Heart left ventricle (tissue), 16 donors: Measurements from ENCODE around the gene MYO19. TPM values are rescaled to one million over a fixed set of nuclear protein-coding genes. Genes with fewer than 3 reads are reported as not detected.

ENCODE experiments used
- ATAC-seq, 4 donors: fragments of 200-7000 bp; cut with Tn5 transposase; one replicate each; pipeline ENCODE4 v1.9.1; 2020 to 2022; ENCODE audit warnings: moderate library complexity in 4 of 4, mild to moderate bottlenecking in 3 of 4, moderate number of reproducible peaks in 1 of 4
- DNase-seq, 5 donors: peaks; one replicate each; pipeline ENCODE4 v3.0.0-alpha.2; 2020
- H3K27ac ChIP-seq, 12 donors: fragments of 200-600 bp; sonication (generic) in 4 of 12; one replicate each; pipeline versions ENCODE4 v1.5.0 to v1.8.0; 2016 to 2022; ENCODE audit warnings: mild to moderate bottlenecking in 2 of 12
- H3K27me3 ChIP-seq, 9 donors: fragments of 200-600 bp; sonication (generic) in 2 of 9; one replicate each; pipeline versions ENCODE4 v1.5.1 to v1.8.0; 2016 to 2022; ENCODE audit warnings: mild to moderate bottlenecking in 3 of 9
- H3K36me3 ChIP-seq, 9 donors: fragments of 200-600 bp; sonication (generic) in 2 of 9; one replicate each; pipeline versions ENCODE4 v1.5.0 to v1.8.0; 2018 to 2022; ENCODE audit warnings: mild to moderate bottlenecking in 2 of 9
- H3K4me1 ChIP-seq, 12 donors: fragments of 200-600 bp; sonication (generic) in 4 of 12; one replicate each; pipeline versions ENCODE4 v1.5.0 to v1.8.0; 2016 to 2022; ENCODE audit warnings: mild to moderate bottlenecking in 3 of 12
- H3K4me3 ChIP-seq, 12 donors: fragments of 200-600 bp; sonication (generic) in 4 of 12; one replicate each; pipeline versions ENCODE4 v1.5.0 to v1.8.0; 2017 to 2022; ENCODE audit warnings: mild to moderate bottlenecking in 9 of 12, moderate library complexity in 4 of 12
- H3K9me3 ChIP-seq, 12 donors: fragments of 200-600 bp; sonication (generic) in 4 of 12; one replicate each; pipeline versions ENCODE4 v1.5.0 to v1.8.0; 2016 to 2022; ENCODE audit warnings: mild to moderate bottlenecking in 1 of 12
- CTCF ChIP-seq, 12 donors: fragments of 200-600 bp; sonication (generic) in 4 of 12; IDR thresholded peaks; one replicate each; pipeline versions ENCODE4 v1.5.0 to v1.8.0; 2018 to 2022; ENCODE audit warnings: antibody characterized with exemption in 12 of 12, mild to moderate bottlenecking in 5 of 12
- POLR2A ChIP-seq, 2 donors: fragments of 450-650 bp; IDR thresholded peaks; one replicate each; pipeline ENCODE4 v1.6.1; 2017; ENCODE audit warnings: antibody characterized with exemption in 2 of 2, mild to moderate bottlenecking in 2 of 2, moderate library complexity in 2 of 2
- WGBS, 4 donors: extraction: QIAGEN DNeasy Blood & Tissue Kit in 2 of 4; methylation state at CpG; one replicate each; pipeline versions ENCODE4 v1.1.5 to v1.1.7; 2013 to 2018; 5-methylcytosine and 5-hydroxymethylcytosine counted together
- intact Hi-C, 10 donors: fragments of 100-400 bp; cut with DNase I; formaldehyde crosslinking; loops; one replicate each; pipeline versions ENCODE4 v1.11.1 to v1.14.2; 2022
- polyA plus RNA-seq, 2 donors: library from polyadenylated mRNA; stranded (reverse); fragments of 200-250 nt; gene quantifications; one replicate each; pipeline ENCODE4 v1.2.3, GENCODE V29; 2013
- total RNA-seq, 9 donors: library from RNA; depleted of rRNA in 2 of 9; stranded (reverse); fragments of >200 nt in 2 of 9; fragmentation: NEBNext Ultra II Directional in 3 of 9; extraction: Animal tissue kit (Norgen Biotek cat#: 25700) in 3 of 9; gene quantifications; one replicate each; pipeline versions ENCODE4 v1.1.0 to v1.2.4, GENCODE V29; 2016 to 2023
- donor health status: ischemic (EF 13 %, LVEDD 7.1; RV severe dilation, severe dysfunction).
- donor health status: healthy with polysubstance abuse.
- donor health status: DM: no; HTN: yes; CAD: no.
- donor health status: DM: no; HTN: no; CAD: no.
- donor health status: ischemic (EF 25% LVEDD 6.9; RV normal size, moderate dysfunction).
- donor health status: ischemic (EF 25% LVEDD 5.7; RV mildly dilated, moderate dysfunction).
- donor health status: healthy.
- donor health status: DM: yes; HTN: yes; CAD: no.
- donor health status: ischemic (EF 35%, LVEDD 5.7; RV mildly dilated, moderate dysfunction).
- donor health status: nonischemic (EF 11% LVEDD 7.7; RV severe dilation, severe dysfunction).
- donor health status: DM: yes; HTN: yes; CAD: no.
- donor health status: PGD.
- donor health status: ischemic (EF 29% LVEDD 5.4; RV normal size, mild dysfunction).
- donor health status: nonischemic (EF 23%, LVEDD 6.1; RV moderate dilation, normal function).

MYO19 gene
- total and polyA plus RNA-seq, 11 donors = 5.8 to 32.7 (median 12.3) TPM

GRCh38 chr17:36550491-36551417 lies 16.1 kb upstream of the MYO19 start:
- WGBS, 4 donors = 88 to 90% (median 89%) methylated on average over 8 of the region's 8 CpGs
- Histone ChIP-seq H3K27me3 (no peaks in the 10 kb centered on the region), H3K27ac (peak overlapping the region in 1 of 12 donors; percentile 5), H3K36me3 (peaks cover 0 to 44% (median 18%) of the 10 kb centered on the region in 9 donors), H3K4me3 (no peak overlapping the region), H3K4me1 (peaks cover 12 to 84% (median 56%) of the 10 kb centered on the region in 12 donors), H3K9me3 (no peaks in the 10 kb centered on the region)
- TF ChIP-seq POLR2A (IDR thresholded peaks at IDR 0.05) (no peak), CTCF (IDR thresholded peaks at IDR 0.05) (no peak)
- ATAC-seq = no peak
- DNase-seq = no peak
- intact Hi-C loops = loop anchor here in 1 of 10 donors (2.0 kb wide), 1 partner anchor 36 kb away; no protein-coding TSS in a partner anchor

GRCh38 chr17:36547776-36548175 lies 13.1 kb upstream of the MYO19 start:
- no peak for DNase-seq
- Histone ChIP-seq H3K27ac (no peak overlapping the region), H3K36me3 (peaks cover 0 to 32% (median 9%) of the 10 kb centered on the region in 9 donors), H3K9me3 (no peaks in the 10 kb centered on the region), H3K27me3 (no peaks in the 10 kb centered on the region), H3K4me1 (peaks cover 12 to 77% (median 48%) of the 10 kb centered on the region in 12 donors), H3K4me3 (peak overlapping the region in 1 of 12 donors; percentile 86)
- intact Hi-C loops = loop anchor here in 6 of 10 donors (5.0 kb wide), 2 partner anchors 40 to 45 kb away; partner anchors contain the start of gene DHRS11 (in 5 of the 6)
- no peak for TF ChIP-seq POLR2A (IDR thresholded peaks at IDR 0.05)
- no peak for TF ChIP-seq CTCF (IDR thresholded peaks at IDR 0.05)
- ATAC-seq = no peak

- Histone ChIP-seq H3K4me3 (peak overlapping the region; percentile 63 to 99 (median 84)), H3K36me3 (peaks cover 0 to 32% (median 9%) of the 10 kb centered on the region in 9 donors), H3K27me3 (no peaks in the 10 kb centered on the region), H3K27ac (peak overlapping the region in 11 of 12 donors; percentile 93 to 100 (median 99)), H3K4me1 (peaks cover 12 to 67% (median 46%) of the 10 kb centered on the region in 12 donors), H3K9me3 (no peaks in the 10 kb centered on the region)
- DNase-seq = no peak
- intact Hi-C loops = loop anchor here in 6 of 10 donors (5.0 kb wide), 2 partner anchors 41 to 46 kb away; partner anchors contain the start of gene DHRS11 (in 5 of the 6)
- WGBS, 4 donors = 13 to 18% (median 18%) methylated on average over 7 of the region's 7 CpGs
- TF ChIP-seq CTCF (IDR thresholded peaks at IDR 0.05) (no peak), POLR2A (IDR thresholded peaks at IDR 0.05) (no peak)
- no peak for ATAC-seq
Measured at GRCh38 chr17:36546418-36547093, 11.9 kb upstream of the MYO19 start.
